HG02981 (cell line): ENCODE results near the gene MVB12A.

Experiments used
- ATAC-seq: cut with Tn5 transposase; IDR thresholded peaks from one replicate; pipeline ENCODE4 v1.9.1; 2021; ENCODE audit warnings: mild to moderate bottlenecking, moderate library complexity; ENCODE audit not compliant: unreplicated experiment

Gene MVB12A

GRCh38 chr19:17404621-17405249 lies 15.1 kb upstream of the MVB12A start:
- ATAC-seq = peak; percentile 11

GRCh38 chr19:17405250-17406045 lies 14.4 kb upstream of the MVB12A start, which contains the start of gene BST2:
TSS of gene BST2 (minus strand) at chr19:17405630. CDS start at chr19:17405575, 55 bp downstream.
- peak; percentile 81 for ATAC-seq

GRCh38 chr19:17406046-17406886 lies 13.6 kb upstream of the MVB12A start:
- no peak for ATAC-seq

GRCh38 chr19:17406887-17407196 lies 13.0 kb upstream of the MVB12A start:
- no peak for ATAC-seq

- ATAC-seq = no peak
These were observed 9.9 kb upstream of the MVB12A start for GRCh38 chr19:17409990-17410389.

GRCh38 chr19:17411801-17412200 lies 8.0 kb upstream of the MVB12A start:
- ATAC-seq = no peak

- no peak for ATAC-seq
These were observed 5.8 kb upstream of the MVB12A start for GRCh38 chr19:17414097-17414496.

GRCh38 chr19:17415121-17415520 lies 4.7 kb upstream of the MVB12A start:
- no peak for ATAC-seq

- ATAC-seq = no peak
These were observed 1.1 kb upstream of the MVB12A start for GRCh38 chr19:17418710-17419109.

- ATAC-seq = no peak
These were observed 660 bp upstream of the MVB12A start for GRCh38 chr19:17419154-17419620.

- ATAC-seq = peak; percentile 6
These were observed 653 bp downstream of the MVB12A start for GRCh38 chr19:17420475-17420924.

GRCh38 chr19:17421942-17422341 lies 2.1 kb downstream of the MVB12A start:
- no peak for ATAC-seq

GRCh38 chr19:17423429-17424208 lies 3.8 kb downstream of the MVB12A start:
- ATAC-seq = no peak

- no peak for ATAC-seq
These were observed 5.0 kb downstream of the MVB12A start for GRCh38 chr19:17424743-17425365.

GRCh38 chr19:17429641-17430113 lies 9.8 kb downstream of the MVB12A start:
- ATAC-seq = no peak

GRCh38 chr19:17431417-17431816 lies 11.6 kb downstream of the MVB12A start:
- no peak for ATAC-seq

- ATAC-seq = no peak
These were observed 15.4 kb downstream of the MVB12A start for GRCh38 chr19:17435218-17435617.

- no peak for ATAC-seq
These were observed 16.4 kb downstream of the MVB12A start for GRCh38 chr19:17436094-17436873.

- ATAC-seq = no peak
These were observed 17.0 kb downstream of the MVB12A start for GRCh38 chr19:17436874-17437267.
